ENCODE measurements around the gene EMP3.

EMP3 gene

GRCh38 chr19:48373567-48373966 lies 48.2 kb downstream of the EMP3 start:
- DNase-seq (ENCODE audit: low read depth in 2 of 2), result no peak

DNA sequence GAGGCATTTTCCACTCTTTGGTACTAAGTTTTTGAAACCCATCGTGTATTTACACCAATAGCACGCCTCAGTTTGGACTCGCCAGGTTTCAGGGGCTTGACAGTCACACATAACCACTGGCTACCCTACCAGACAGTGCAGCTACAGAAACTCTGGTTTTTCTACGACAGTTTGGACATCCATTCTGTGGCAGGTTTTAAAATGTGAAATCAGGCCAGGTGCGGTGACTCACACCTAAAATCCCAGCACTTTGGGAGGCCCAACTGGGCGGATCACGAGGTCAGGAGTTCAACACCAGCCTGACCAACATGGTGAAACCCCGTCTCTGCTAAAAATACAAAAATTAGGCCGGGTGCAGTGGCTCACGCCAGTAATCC lies 52.8 kb downstream of the EMP3 start:
- DNase-seq (ENCODE audit: low read depth in 2 of 2), result no peak

DNA sequence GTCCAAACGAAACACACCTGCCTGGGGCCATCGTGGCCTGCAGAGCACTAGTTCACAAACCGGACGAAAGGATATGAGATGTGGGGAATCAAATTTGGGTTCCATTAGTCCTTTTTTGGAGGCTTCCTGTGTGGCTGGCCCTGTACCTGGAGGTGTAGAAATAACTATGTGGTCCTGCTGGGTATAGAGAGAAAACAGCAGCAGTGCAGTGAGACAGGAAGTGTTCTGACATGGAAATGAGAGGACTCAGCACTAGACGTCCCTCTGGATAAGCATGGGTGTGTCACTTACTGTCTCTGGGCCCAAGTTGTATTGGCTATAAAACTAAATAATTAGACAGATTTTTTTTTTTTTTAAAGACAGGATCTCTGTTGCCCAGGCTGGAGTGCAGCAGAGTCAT lies 53.7 kb downstream of the EMP3 start:
- DNase-seq (ENCODE audit: low read depth in 2 of 2), result no peak

All from activated CD4-positive, alpha-beta T cell treated with anti-CD3 and anti-CD28 coated beads for 24 hours (primary cell).